Right renal cortex interstitium (tissue), 3 donors: ENCODE measurements around the gene ZWINT. TPM values are rescaled to one million over a fixed set of nuclear protein-coding genes. Genes with fewer than 3 reads are reported as not detected.

Source experiments
- DNase-seq, 3 donors: peaks; one replicate each; pipeline ENCODE4 v3.0.0-alpha.2; 2013; ENCODE audit warnings: low read depth in 3 of 3, low spot score in 2 of 3
- polyA plus RNA-seq, 3 donors: library from polyadenylated mRNA; unstranded; fragments of 120-200 nt; gene quantifications; one replicate each; pipeline ENCODE4 v1.2.1, GENCODE V29; 2013; ENCODE audit not compliant: insufficient read length in 3 of 3

Gene ZWINT, protein sequence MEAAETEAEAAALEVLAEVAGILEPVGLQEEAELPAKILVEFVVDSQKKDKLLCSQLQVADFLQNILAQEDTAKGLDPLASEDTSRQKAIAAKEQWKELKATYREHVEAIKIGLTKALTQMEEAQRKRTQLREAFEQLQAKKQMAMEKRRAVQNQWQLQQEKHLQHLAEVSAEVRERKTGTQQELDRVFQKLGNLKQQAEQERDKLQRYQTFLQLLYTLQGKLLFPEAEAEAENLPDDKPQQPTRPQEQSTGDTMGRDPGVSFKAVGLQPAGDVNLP
- 10 to 100 TPM; 52.0 to 61.3 (median 57.7) TPM for polyA plus RNA-seq

DNA sequence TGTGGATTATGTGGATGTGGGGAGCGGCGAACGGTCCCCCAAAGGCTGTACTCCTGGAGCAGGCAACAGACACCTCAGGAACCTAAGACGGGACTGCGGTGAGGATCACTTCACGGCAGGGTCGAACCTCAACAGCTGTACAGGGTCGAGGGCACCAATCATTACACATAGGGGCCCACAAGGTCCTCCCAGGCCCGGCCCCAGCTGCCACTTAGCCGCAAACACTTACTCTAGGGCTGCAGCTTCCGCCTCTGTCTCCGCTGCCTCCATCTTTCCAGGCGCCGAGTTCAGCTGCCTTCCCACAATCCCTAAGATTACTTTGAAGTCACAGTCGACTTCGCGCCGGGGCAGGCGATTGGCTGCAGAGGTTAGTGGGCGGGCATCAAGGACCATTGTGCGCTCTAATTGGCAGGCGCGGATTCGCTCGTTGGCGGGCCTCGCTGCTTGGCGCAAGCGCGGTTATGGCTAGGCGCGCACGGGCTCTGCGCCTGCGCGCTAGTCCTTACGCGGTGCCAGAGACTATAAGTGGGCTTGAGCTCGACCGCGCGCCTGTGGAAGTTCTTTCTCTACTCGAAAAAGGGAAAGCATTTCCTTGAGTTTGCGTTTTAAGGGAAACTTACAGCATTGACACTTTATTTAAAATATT lies at the start of gene ZWINT:
ZWINT (minus strand) TSS at position 293 of the 646 bp plus-strand sequence; CDS start at position 270, 23 bp downstream.
- peak; percentile 85 to 89 (median 89) for DNase-seq

DNA sequence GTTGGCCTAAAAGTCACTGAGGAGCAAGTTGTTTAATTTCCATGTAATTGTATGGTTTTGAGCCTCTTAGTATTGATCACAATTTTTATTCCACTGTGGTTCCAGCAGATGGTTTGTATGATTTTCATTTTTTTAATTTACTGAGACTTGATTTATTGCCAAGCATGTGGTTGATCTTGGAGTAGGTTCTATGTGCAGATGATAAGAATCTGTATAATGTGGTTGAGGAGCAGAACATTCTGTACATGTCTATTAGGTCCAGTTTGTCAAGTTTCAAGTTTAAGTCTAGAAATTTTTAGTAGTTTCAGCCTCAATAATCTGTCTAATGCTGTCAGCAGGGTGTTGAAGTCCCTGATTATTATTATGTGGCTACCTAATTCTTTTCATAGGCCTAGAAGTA lies 22.7 kb upstream of the ZWINT start:
- no peak for DNase-seq

DNA sequence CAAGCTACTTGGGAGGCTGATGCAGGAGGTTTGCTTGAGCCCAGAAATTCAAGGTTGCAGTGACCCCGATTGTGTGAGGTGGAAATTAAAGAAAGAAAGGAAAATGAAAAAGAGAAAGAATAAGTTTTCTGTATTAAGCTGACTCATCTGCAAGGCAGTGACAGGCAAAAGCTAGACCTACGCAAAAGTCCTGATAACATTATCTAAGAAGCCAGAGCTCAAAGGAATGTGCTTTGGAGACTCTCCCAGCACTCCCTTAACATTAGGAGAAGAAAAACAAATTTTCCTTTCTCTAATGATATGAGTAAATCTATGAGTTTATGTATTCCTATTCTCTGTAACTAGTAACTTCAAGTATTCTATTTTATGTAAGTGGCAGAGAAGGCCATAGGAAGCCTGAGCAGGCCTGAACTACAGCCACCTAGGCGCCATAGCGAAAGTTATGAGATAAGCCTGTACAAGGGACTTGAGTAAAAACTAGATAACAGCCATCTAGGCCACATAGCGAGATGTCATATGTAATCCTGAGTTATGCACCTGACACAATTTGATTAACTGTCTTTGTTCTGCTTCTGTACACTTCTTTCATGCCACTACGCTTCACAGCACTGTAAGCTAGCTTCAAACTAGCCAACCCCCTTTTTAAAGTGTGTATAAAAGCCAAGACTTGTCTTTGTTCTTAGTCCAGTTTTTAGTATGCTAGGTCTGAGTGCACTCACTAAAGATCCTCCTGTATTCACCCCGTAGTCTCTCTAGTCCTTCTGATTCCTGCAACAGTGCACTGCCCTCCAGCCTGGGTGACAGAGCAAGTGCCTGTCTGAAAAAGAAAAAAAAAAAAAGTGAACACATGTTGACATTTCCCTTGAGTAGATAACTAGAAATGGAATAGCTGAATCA lies 9.4 kb upstream of the ZWINT start:
- DNase-seq: no peak

DNA sequence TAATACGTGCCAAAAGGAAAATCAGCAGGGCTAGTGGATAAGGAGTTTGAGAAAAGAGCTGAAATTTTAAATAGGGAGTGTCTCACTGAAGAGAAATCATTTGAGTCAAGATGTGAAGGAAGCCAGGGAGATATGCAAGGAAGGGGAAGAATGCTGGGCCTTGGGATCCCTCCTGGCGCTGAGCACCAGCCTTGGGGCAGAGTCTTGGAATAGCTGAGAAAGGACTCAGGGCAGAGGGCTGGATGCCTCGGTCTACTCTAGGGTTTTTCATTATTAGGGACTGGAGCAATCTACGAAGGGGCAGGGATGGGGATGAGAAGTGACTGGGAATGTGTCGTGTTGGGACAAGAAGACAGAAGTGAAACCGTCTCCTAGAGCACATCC lies 484 bp downstream of the ZWINT start:
- no peak for DNase-seq

DNA sequence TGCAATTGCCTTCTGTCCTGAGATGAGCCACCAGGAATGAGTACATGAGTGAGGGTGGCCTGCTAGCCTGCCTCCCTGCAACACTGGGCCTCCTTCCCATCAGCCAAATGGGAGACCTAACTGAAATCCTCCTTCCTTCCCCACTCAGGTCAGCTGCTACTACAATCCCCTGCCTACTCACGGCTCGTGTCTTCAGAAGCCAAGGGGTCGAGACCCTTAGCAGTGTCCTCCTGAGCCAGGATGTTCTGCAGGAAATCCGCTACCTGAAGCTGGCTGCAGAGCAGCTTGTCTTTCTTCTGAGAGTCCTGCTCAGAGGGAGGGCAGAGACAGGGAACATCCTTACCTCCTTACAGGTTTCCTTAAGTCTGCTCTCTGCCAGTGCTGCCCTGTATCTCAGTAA lies 1.2 kb downstream of the ZWINT start:
- no peak for DNase-seq

DNA sequence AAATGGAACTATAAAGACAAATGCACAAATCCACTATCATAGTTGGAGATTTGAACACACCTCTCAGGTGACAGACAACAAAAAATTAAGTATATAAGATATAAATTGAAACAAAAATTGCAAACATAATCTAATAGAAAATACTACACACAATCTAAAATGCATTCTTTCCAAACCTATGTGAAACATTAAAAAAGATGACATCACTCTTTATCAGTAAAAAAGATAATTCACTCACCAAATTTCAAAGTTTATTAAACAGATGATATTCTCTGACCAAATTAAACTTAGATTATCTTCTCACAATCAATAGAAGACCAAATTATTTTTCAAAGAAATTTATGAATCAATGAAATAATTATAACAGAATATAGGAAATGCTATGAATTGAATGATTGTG lies 4.0 kb downstream of the ZWINT start:
- no peak for DNase-seq

DNA sequence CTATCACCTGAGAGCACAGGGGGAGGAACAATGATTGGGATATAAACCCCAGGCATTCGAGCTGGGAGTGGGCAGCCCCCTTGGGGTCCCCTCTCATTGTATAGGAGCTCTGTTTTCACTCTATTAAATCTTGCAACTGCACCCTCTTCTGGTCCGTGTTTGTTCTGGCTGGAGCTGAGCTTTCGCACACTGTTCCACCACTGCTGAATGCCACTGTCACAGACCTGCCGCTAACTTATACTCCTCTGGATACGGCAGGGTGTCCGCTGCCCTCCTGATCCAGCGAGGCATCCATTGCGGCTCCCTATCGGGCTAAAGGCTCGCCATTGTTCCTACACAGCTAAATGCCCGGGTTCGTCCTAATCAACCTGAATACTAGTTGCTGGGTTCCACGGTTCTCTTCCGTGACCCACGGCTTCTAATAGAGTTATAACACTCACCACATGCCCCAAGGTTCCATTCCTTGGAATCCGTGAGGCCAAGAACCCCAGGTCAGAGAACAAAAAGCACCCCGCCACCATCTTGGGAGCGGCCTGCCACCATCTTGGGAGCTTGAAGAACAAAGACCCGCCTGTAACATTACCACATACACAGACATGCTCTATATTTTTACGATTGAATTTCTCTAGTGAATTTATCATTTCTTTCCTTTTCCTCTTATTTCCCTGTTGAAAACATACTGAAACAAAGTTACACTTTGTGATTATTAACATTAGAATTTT lies 9.0 kb downstream of the ZWINT start:
- DNase-seq: no peak

DNA sequence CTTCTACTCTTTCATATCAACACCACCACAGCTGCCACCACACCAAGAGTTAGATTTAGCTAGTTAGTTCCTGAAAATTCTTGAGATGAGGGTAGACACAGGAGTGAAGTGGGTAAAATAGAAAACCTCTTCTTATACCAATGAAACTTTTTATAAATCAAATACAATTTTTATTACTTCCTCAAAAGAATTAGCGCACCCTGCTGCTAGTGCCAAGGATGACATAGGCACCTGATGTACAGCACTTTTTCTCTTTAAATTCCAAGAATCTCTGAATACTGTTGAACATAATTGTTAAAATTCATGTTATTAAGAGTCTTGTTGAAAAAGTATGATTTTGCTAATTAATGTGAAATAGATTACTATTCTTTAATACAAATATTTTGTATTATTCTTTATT lies 11.4 kb downstream of the ZWINT start:
- DNase-seq: no peak

DNA sequence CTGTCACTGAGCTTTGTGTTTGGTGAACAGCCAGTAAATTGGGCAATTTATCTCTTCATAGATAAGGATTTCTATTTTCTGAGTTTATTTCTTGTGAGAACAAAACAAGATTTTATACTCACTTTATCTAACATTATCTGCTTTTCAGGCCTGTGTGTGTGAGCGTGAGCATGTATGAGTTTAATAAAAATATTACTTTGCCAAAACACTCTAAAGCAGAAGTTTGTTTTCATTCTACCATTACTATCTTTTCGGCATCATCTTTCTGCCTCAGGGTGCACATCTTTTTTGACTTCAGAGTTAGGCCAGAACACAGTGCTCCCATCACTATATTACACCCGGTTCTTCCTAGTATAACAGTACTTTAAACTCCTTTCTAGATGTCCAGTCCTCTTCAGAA lies 13.0 kb downstream of the ZWINT start:
- no peak for DNase-seq

DNA sequence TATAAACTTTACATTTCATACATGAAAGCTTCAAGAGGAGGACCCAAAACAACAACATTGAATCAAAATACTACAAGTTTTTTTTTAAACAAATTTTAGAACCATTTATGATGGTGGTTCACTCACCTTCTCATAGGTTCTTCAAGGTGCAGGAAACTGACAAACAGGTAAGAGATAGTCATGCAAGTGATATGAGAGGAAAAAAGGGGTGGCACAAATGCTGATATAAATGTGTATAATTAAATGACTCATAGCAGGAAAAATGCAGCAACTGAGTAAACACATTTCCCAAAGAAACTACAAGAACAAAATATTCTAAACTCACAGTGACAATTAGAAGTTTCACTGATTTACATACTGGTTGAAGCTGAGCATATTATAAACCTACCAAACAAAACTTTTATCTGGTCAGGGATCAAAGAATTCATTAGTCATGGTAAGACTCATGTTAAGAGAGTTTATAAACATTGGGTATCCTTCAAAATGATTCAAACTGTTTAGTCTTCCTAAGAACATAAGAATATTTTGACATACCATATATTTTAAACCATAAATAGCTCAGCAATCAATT lies 14.1 kb downstream of the ZWINT start:
- DNase-seq: no peak

DNA sequence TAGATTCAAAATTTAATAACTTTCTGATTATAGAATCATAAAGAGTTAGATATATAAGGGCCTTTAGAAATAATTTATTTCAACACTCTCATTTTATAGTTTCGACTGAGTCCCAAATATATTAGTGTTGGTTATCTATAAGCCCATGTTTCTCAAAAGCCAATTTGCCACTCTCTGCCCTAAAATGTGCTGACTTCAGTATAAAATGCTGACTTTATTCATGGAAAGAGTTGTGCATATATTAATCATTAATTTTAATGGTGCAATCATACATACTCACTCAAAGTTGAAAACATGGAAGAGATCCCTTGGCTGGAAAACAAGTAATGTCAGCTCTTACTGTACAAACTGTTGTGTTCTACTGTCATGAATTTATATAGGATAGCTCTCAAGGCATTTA lies 19.4 kb downstream of the ZWINT start:
- DNase-seq: no peak

DNA sequence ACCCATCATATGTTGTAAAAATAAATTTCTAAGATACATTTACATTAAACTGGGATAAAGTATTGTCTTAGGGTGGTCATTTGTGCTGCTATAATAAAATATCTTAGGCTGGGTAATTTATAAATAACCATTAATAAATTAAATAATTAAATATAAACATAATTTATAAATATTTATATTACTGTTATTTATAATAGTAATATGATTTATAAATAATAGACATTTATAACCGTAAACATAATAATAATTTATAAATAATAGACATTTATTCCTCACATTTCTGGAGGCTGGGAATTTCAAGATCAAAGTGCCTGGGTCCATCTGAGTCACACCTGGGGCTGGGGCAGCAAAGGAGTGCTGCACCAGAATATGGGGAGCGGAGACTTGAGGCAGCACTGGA lies 31.1 kb downstream of the ZWINT start:
- no peak for DNase-seq

DNA sequence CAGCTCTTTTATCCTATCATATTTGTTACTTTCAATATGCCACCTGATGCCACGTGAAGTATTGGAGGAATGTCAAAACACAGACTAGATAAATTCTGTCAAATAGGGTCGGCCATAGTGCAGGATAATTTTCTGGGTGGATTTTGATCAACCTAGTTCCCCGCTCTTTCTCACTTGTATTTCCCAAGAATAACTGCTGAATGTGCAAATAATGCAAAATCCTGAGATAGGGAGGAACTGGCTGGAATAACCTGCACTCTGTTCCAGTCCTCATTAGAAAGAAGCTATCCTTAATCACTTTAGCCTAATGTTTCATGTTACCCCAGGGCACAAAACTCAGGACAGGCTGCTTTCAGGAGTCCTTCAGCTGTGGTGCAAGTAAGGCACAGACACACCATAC lies 33.9 kb downstream of the ZWINT start:
- DNase-seq: no peak

DNA sequence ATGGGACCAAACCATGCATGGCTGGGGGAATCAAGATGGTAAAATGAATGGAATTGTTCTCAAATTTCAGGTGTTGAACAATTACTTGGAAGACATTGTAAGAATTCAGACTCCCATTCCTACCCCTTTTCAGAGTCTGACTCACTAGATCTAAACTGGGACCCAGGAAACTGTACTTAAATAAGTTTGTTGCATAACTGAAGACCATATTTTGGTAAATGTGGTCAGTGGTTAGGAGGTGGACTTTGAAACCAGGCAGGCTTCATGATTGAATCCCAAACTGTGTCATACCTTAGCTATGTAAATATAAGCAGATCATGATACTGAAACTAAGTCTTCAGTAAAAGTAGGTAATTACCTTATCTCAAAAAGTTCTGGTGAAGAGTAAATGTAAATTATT lies 41.7 kb downstream of the ZWINT start:
- DNase-seq: no peak

DNA sequence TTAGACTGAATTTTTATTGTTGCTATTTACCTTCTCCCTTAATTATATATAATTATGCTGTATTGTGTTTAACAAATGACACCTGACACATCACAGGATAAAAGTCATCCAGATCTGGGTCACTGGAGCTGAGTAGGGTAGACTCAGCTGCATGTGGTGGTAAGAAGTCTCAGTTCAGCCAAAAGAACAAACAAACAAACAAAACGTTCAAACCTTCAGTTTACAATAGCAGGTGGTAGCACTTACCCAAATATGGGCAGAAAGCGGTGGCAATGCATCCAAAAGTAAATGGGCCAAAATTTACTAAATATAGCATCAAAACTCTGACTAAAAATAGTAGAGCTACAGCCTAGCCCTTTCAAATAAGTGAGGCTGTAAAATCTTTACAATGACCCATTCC lies 42.2 kb downstream of the ZWINT start:
- no peak for DNase-seq

DNA sequence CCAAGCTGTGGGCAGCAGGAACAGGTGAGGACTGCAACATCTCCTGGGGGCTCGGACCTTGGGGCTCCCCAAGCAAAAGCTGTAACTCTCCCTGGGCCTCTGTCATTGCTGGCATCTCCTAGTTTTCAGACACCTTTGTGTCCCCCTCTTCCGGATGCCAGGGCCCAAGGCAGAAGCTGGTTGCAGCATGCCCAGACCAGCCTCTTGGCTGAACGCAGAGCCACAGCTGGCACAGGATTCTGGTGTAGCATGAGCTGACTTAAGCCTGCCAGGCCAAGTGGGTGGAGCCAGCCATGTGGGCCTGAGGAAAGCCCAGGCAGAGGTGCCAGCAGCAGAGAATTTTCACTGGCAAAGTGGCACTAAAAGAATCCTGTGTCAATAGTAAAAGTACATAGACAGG lies 43.5 kb downstream of the ZWINT start:
- no peak for DNase-seq

DNA sequence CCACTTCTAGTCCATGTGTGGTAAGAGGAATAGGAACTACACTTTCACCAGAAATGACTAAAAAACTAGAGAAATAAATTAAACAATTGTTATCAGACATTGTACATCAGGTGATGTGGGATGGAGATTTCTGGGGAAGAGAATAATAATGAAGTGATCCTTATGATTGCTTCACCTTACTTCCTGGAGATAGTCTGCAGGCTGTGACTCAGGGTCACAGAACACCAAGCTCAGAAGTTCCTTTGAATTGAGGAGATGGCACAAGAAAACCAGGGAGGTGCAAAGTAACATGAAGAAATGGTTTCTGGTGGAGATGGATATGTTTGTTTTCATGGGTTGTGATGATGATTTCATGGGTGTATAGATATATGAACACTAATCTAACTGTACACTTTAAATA lies 44.5 kb downstream of the ZWINT start:
- DNase-seq: no peak
